ENCODE measurements around the gene PBRM1. TPM values are rescaled to one million over a fixed set of nuclear protein-coding genes. Genes with fewer than 3 reads are reported as not detected.

The PBRM1 gene
- total RNA-seq, 1 experiment from 2014 or later = 74.2 TPM

- Mint-ChIP-seq H3K4me3 (no peak overlapping the region), H3K27ac (no peak overlapping the region; a peak in 1 of 7 replicates)
Measured at GRCh38 chr3:52723935-52724334, 38.2 kb upstream of the PBRM1 start.

More at GRCh38 chr3:52723935-52724334, 38.2 kb upstream of the PBRM1 start:
- Histone ChIP-seq H4K8ac (replicated peaks; ENCODE audit: insufficient read length, low read depth, low read length) (no peak overlapping the region), H3K4ac (ENCODE audit: low read depth, low read length) (no peak overlapping the region), H3K56ac (ENCODE audit: insufficient read length, low read depth, low read length) (no peak overlapping the region), H3K9me3 (ENCODE audit: control insufficient read depth, low read depth, low read length) (no peaks in the 10 kb centered on the region), H2BK120ac (ENCODE audit: low read depth, low read length, poor library complexity, severe bottlenecking) (no peak overlapping the region), H4K5ac (ENCODE audit: insufficient read length, low read depth, low read length) (no peak overlapping the region), H2BK5ac (ENCODE audit: insufficient read length, low read length) (no peak overlapping the region), H2BK20ac (ENCODE audit: low read depth, low read length, poor library complexity, severe bottlenecking) (no peak overlapping the region), H3K27ac (ENCODE audit: insufficient read length, low read depth, low read length) (no peak overlapping the region), H3K4me2 (ENCODE audit: insufficient read depth, insufficient read length, low read length) (no peak overlapping the region), H3K4me1 (ENCODE audit: insufficient read depth, low read length) (no peaks in the 10 kb centered on the region), H3K18ac (ENCODE audit: insufficient read length, low read depth, low read length) (no peak overlapping the region), H3K23me2 (ENCODE audit: insufficient read length, low read depth, low read length, poor library complexity, severe bottlenecking) (no peaks in the 10 kb centered on the region), H3K27me3 (ENCODE audit: insufficient read depth, low read length) (no peaks in the 10 kb centered on the region), H3K9ac (ENCODE audit: extremely low read depth, insufficient read length, low read length) (no peak overlapping the region), H2BK15ac (ENCODE audit: low read depth, low read length) (no peak overlapping the region), H3T11ph (ENCODE audit: low read length) (no peak overlapping the region), H3K23ac (ENCODE audit: insufficient read length, low read depth, low read length) (no peak overlapping the region), H2AFZ (ENCODE audit: low read length) (no peak overlapping the region), H3K14ac (ENCODE audit: insufficient read depth, low read length) (no peak overlapping the region), H2BK12ac (ENCODE audit: insufficient read length, low read depth, low read length) (no peak overlapping the region), H4K91ac (ENCODE audit: insufficient read length, low read depth, low read length) (no peak overlapping the region), H3K79me1 (ENCODE audit: insufficient read depth, low read depth, low read length, poor library complexity, severe bottlenecking) (no peaks in the 10 kb centered on the region), H2AK5ac (ENCODE audit: insufficient read length, low read length) (no peak overlapping the region), H3K79me2 (ENCODE audit: insufficient read depth, low read length) (no peaks in the 10 kb centered on the region), H4K20me1 (ENCODE audit: control insufficient read depth, insufficient read depth, insufficient read length) (no peaks in the 10 kb centered on the region)
- H3K27me3 Mint-ChIP-seq (ENCODE audit: low read depth) = no peaks in the 10 kb centered on the region
- DNase-seq = no peak
- H3K4me1 Mint-ChIP-seq = no peaks in the 10 kb centered on the region
- no CpG with 5 or more reads among the region's 5 CpGs for WGBS (ENCODE audit: extremely low coverage, insufficient read length, low lambda C conversion rate)
- peaks cover 14 to 19% (median 14%) of the 10 kb centered on the region in 3 experiments for H3K36me3 Mint-ChIP-seq (ENCODE audit: insufficient read depth in 1 of 3, low read depth in 3 of 3)
- peaks cover 5 to 8% of the 10 kb centered on the region in 2 experiments for H3K9me3 Mint-ChIP-seq
- TF ChIP-seq CTCF (conservative IDR thresholded peaks at IDR 0.05) = no peak

Measured in H9 (cell line).